ENCODE results near the gene KIF6.

Gene KIF6

GRCh38 chr6:39367700-39368099, 357.5 kb downstream of the KIF6 start:
- DNase-seq, result no peak

- no peak for DNase-seq
Measured at GRCh38 chr6:39366931-39367618, 358.1 kb downstream of the KIF6 start.

- no peak for DNase-seq
Measured at GRCh38 chr6:39365281-39366074, 359.7 kb downstream of the KIF6 start.

- DNase-seq, result no peak
Measured at GRCh38 chr6:39363280-39363679, 361.9 kb downstream of the KIF6 start.

GRCh38 chr6:39362487-39362865, 362.7 kb downstream of the KIF6 start:
- DNase-seq, result no peak

- no peak for DNase-seq
Measured at GRCh38 chr6:39361657-39362486, 363.3 kb downstream of the KIF6 start.

- no peak for DNase-seq
Measured at GRCh38 chr6:39360378-39360777, 364.8 kb downstream of the KIF6 start.

GRCh38 chr6:39357998-39358686, 367.1 kb downstream of the KIF6 start:
- no peak for DNase-seq

- DNase-seq, result no peak
Measured at GRCh38 chr6:39353698-39354315, 371.4 kb downstream of the KIF6 start.

GRCh38 chr6:39350723-39351505, 374.3 kb downstream of the KIF6 start:
- DNase-seq, result no peak

- no peak for DNase-seq
Measured at GRCh38 chr6:39348740-39349139, 376.5 kb downstream of the KIF6 start.

- peak; percentile 16 for DNase-seq
Measured at GRCh38 chr6:39347906-39348585, 377.2 kb downstream of the KIF6 start.

GRCh38 chr6:39347206-39347605, 378.0 kb downstream of the KIF6 start:
- DNase-seq, result no peak

- no peak for DNase-seq
Measured at GRCh38 chr6:39344821-39345280, 380.4 kb downstream of the KIF6 start.

- DNase-seq, result no peak
Measured at GRCh38 chr6:39343396-39343870, 381.8 kb downstream of the KIF6 start.

GRCh38 chr6:39342692-39343395, 382.4 kb downstream of the KIF6 start:
- no peak for DNase-seq

- DNase-seq, result no peak
Measured at GRCh38 chr6:39341937-39342336, 383.3 kb downstream of the KIF6 start.

- no peak for DNase-seq
Measured at GRCh38 chr6:39341352-39341751, 383.9 kb downstream of the KIF6 start.

GRCh38 chr6:39339868-39340550, 385.2 kb downstream of the KIF6 start:
- no peak for DNase-seq
